HG03378 (cell line): ENCODE measurements around the gene OR4N5.
"Not testable (repeated sequence)": the region's sequence is repeated elsewhere in the genome, so short reads cannot be mapped to it uniquely, and the experiment has no call there.

Source experiments
- ATAC-seq: cut with Tn5 transposase; IDR thresholded peaks from one replicate; pipeline ENCODE4 v1.9.1; 2021; ENCODE audit warnings: mild to moderate bottlenecking, moderate library complexity; ENCODE audit not compliant: unreplicated experiment

Gene OR4N5

GRCh38 chr14:20138520-20138919 is at the start of gene OR4N5:
Gene OR4N5, plus strand, starts transcription at chr14:20138820. Its CDS starts 4,916 bp downstream, at chr14:20143736.
- no peak for ATAC-seq

GRCh38 chr14:20092050-20092449 is 46.6 kb upstream of the OR4N5 start:
- no peak for ATAC-seq

GRCh38 chr14:20093442-20093841 is 45.2 kb upstream of the OR4N5 start:
- no peak for ATAC-seq

- ATAC-seq = not testable (repeated sequence)
Observed at GRCh38 chr14:20098926-20099770, 39.5 kb upstream of the OR4N5 start.

GRCh38 chr14:20110438-20110837 is 28.2 kb upstream of the OR4N5 start, which contains the start of gene OR4K17:
Gene OR4K17, plus strand, starts transcription at chr14:20110739. Its CDS starts 6,761 bp downstream, at chr14:20117500.
- ATAC-seq = no peak

GRCh38 chr14:20112321-20112720 is 26.3 kb upstream of the OR4N5 start:
- no peak for ATAC-seq

GRCh38 chr14:20116748-20117147 is 21.9 kb upstream of the OR4N5 start:
- ATAC-seq = no peak

- ATAC-seq = no peak
Observed at GRCh38 chr14:20118795-20119194, 19.8 kb upstream of the OR4N5 start.

GRCh38 chr14:20143911-20144310 is 5.3 kb downstream of the OR4N5 start:
- ATAC-seq = no peak

GRCh38 chr14:20144820-20145219 is 6.2 kb downstream of the OR4N5 start:
- ATAC-seq = no peak

GRCh38 chr14:20164462-20164861 is 25.8 kb downstream of the OR4N5 start:
- no peak for ATAC-seq

GRCh38 chr14:20167091-20167490 is 28.5 kb downstream of the OR4N5 start:
- ATAC-seq = no peak

- ATAC-seq = not testable (repeated sequence)
Observed at GRCh38 chr14:20169852-20170251, 31.2 kb downstream of the OR4N5 start.

- ATAC-seq = not testable (repeated sequence)
Observed at GRCh38 chr14:20174205-20174604, 35.6 kb downstream of the OR4N5 start.

GRCh38 chr14:20176330-20176729 is 37.7 kb downstream of the OR4N5 start:
- ATAC-seq = no peak

GRCh38 chr14:20177433-20177974 is 38.9 kb downstream of the OR4N5 start:
- ATAC-seq = no peak

- no peak for ATAC-seq
Observed at GRCh38 chr14:20179218-20179617, 40.6 kb downstream of the OR4N5 start.

- ATAC-seq = no peak
Observed at GRCh38 chr14:20179880-20180279, 41.3 kb downstream of the OR4N5 start.

- no peak for ATAC-seq
Observed at GRCh38 chr14:20180486-20180885, 41.9 kb downstream of the OR4N5 start.

- ATAC-seq = no peak
Observed at GRCh38 chr14:20184181-20184580, 45.6 kb downstream of the OR4N5 start.

- ATAC-seq = no peak
Observed at GRCh38 chr14:20190596-20190995, 52.0 kb downstream of the OR4N5 start, which contains the start of gene OR11G2. Gene OR11G2, plus strand, starts transcription at chr14:20190896. Its CDS starts 6,542 bp downstream, at chr14:20197438.

- no peak for ATAC-seq
Observed at GRCh38 chr14:20191396-20191795, 52.8 kb downstream of the OR4N5 start.
